ENCODE measurements around the gene OPHN1. TPM values are rescaled to one million over a fixed set of nuclear protein-coding genes. Genes with fewer than 3 reads are reported as not detected.

The OPHN1 gene
- total and polyA plus RNA-seq, 7 donors: 0.92 to 19.4 (median 6.9) TPM

- WGBS, 2 donors: 50 to 88% methylated on average over 2 of the region's 2 CpGs
- Histone ChIP-seq H3K36me3 (no peaks in the 10 kb centered on the region), H3K27ac (no peak overlapping the region), H3K27me3 (no peaks in the 10 kb centered on the region), H3K9me3 (no peaks in the 10 kb centered on the region), H3K4me3 (no peak overlapping the region), H3K4me1 (no peaks in the 10 kb centered on the region)
- DNase-seq: no peak
- TF ChIP-seq POLR2A (IDR thresholded peaks at IDR 0.05) (no peak), POLR2AphosphoS5 (IDR thresholded peaks at IDR 0.05) (no peak), EP300 (IDR thresholded peaks at IDR 0.05) (no peak), CTCF (IDR thresholded peaks at IDR 0.05) (no peak)
- intact Hi-C loops (cut with DNase I): no loop called here
Observed at GRCh38 chrX:68163441-68163840, 269.9 kb downstream of the OPHN1 start.

- Histone ChIP-seq H3K36me3 (no peaks in the 10 kb centered on the region), H3K9me3 (no peaks in the 10 kb centered on the region), H3K27me3 (no peaks in the 10 kb centered on the region), H3K4me3 (no peak overlapping the region), H3K4me1 (no peaks in the 10 kb centered on the region), H3K27ac (no peak overlapping the region)
- 48 to 65% methylated on average over 1 of the region's 1 CpG for WGBS, 2 donors
- intact Hi-C loops (cut with DNase I): no loop called here
- TF ChIP-seq POLR2A (IDR thresholded peaks at IDR 0.05): no peak
- no peak for TF ChIP-seq POLR2AphosphoS5 (IDR thresholded peaks at IDR 0.05)
- no peak for TF ChIP-seq CTCF (IDR thresholded peaks at IDR 0.05)
- TF ChIP-seq EP300 (IDR thresholded peaks at IDR 0.05): no peak
- no peak for DNase-seq
Observed at GRCh38 chrX:68147848-68148247, 285.4 kb downstream of the OPHN1 start.

GRCh38 chrX:68146054-68146453 lies 287.2 kb downstream of the OPHN1 start:
- DNase-seq: no peak
- intact Hi-C loops (cut with DNase I): no loop called here
- TF ChIP-seq POLR2A (IDR thresholded peaks at IDR 0.05) (no peak), CTCF (IDR thresholded peaks at IDR 0.05) (no peak), EP300 (IDR thresholded peaks at IDR 0.05) (no peak), POLR2AphosphoS5 (IDR thresholded peaks at IDR 0.05) (no peak)
- Histone ChIP-seq H3K36me3 (no peaks in the 10 kb centered on the region), H3K9me3 (no peaks in the 10 kb centered on the region), H3K27ac (no peak overlapping the region), H3K4me3 (no peak overlapping the region), H3K4me1 (no peaks in the 10 kb centered on the region), H3K27me3 (no peaks in the 10 kb centered on the region)
- 24 to 30% methylated on average over 2 of the region's 2 CpGs for WGBS, 2 donors

GRCh38 chrX:68139791-68140190 lies 293.5 kb downstream of the OPHN1 start:
- no peak overlapping the region for H3K4me3 ChIP-seq
- 77 to 87% methylated on average over 2 of the region's 2 CpGs for WGBS, 2 donors
- H3K36me3 ChIP-seq: no peaks in the 10 kb centered on the region
- H3K27me3 ChIP-seq: no peaks in the 10 kb centered on the region
- peaks cover 0 to 6% (median 0%) of the 10 kb centered on the region in 4 donors for H3K4me1 ChIP-seq
- H3K27ac ChIP-seq: no peak overlapping the region
- intact Hi-C loops (cut with DNase I): no loop called here
- DNase-seq: no peak
- TF ChIP-seq POLR2A (IDR thresholded peaks at IDR 0.05): no peak
- no peak for TF ChIP-seq EP300 (IDR thresholded peaks at IDR 0.05)
- TF ChIP-seq CTCF (IDR thresholded peaks at IDR 0.05): no peak
- no peak for TF ChIP-seq POLR2AphosphoS5 (IDR thresholded peaks at IDR 0.05)
- H3K9me3 ChIP-seq: no peaks in the 10 kb centered on the region

- WGBS, 2 donors: 87 to 94% methylated on average over 4 of the region's 4 CpGs
- H3K4me1 ChIP-seq: no peaks in the 10 kb centered on the region
- H3K4me3 ChIP-seq: no peak overlapping the region
- H3K27ac ChIP-seq: no peak overlapping the region
- intact Hi-C loops (cut with DNase I): no loop called here
- no peaks in the 10 kb centered on the region for H3K36me3 ChIP-seq
- no peak for TF ChIP-seq CTCF (IDR thresholded peaks at IDR 0.05)
- TF ChIP-seq EP300 (IDR thresholded peaks at IDR 0.05): no peak
- no peak for TF ChIP-seq POLR2A (IDR thresholded peaks at IDR 0.05)
- TF ChIP-seq POLR2AphosphoS5 (IDR thresholded peaks at IDR 0.05): no peak
- H3K9me3 ChIP-seq: no peaks in the 10 kb centered on the region
- no peaks in the 10 kb centered on the region for H3K27me3 ChIP-seq
- no peak for DNase-seq
Observed at GRCh38 chrX:68133181-68133580, 300.1 kb downstream of the OPHN1 start.
